ENCODE data around the gene NREP.

- no peak for TF ChIP-seq POLR2AphosphoS5 (IDR thresholded peaks at IDR 0.05)
- TF ChIP-seq, protein P1, sequence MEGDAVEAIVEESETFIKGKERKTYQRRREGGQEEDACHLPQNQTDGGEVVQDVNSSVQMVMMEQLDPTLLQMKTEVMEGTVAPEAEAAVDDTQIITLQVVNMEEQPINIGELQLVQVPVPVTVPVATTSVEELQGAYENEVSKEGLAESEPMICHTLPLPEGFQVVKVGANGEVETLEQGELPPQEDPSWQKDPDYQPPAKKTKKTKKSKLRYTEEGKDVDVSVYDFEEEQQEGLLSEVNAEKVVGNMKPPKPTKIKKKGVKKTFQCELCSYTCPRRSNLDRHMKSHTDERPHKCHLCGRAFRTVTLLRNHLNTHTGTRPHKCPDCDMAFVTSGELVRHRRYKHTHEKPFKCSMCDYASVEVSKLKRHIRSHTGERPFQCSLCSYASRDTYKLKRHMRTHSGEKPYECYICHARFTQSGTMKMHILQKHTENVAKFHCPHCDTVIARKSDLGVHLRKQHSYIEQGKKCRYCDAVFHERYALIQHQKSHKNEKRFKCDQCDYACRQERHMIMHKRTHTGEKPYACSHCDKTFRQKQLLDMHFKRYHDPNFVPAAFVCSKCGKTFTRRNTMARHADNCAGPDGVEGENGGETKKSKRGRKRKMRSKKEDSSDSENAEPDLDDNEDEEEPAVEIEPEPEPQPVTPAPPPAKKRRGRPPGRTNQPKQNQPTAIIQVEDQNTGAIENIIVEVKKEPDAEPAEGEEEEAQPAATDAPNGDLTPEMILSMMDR (IDR thresholded peaks at IDR 0.05): no peak
These were observed 26.2 kb downstream of the NREP start for GRCh38 chr5:111730659-111731382.
